Left lung (tissue), 10 donors: ENCODE data around the gene ENTPD1. TPM values are rescaled to one million over a fixed set of nuclear protein-coding genes. Genes with fewer than 3 reads are reported as not detected.
A peak's percentile ranks its signal among the peaks of the same experiment; 100 is the strongest.

Source experiments
- ATAC-seq: fragments of 200-7000 bp; cut with Tn5 transposase; one replicate; pipeline ENCODE4 v1.9.1; 2020; ENCODE audit warnings: moderate library complexity
- DNase-seq, 4 donors: peaks; one replicate each; pipeline ENCODE4 v3.0.0-alpha.2; 2013 to 2020
- H3K27ac ChIP-seq, 2 donors: fragments of 200-600 bp; sonication (generic) in 1 of 2; one replicate each; pipeline versions ENCODE4 v1.5.0 to v1.8.0; 2020 to 2021
- H3K27me3 ChIP-seq, 2 donors: fragments of 200-600 bp; sonication (generic) in 1 of 2; one replicate each; pipeline versions ENCODE4 v1.5.0 to v1.8.0; 2020 to 2021
- H3K36me3 ChIP-seq, 2 donors: fragments of 200-600 bp; sonication (generic) in 1 of 2; one replicate each; pipeline versions ENCODE4 v1.5.0 to v1.8.0; 2020 to 2021
- H3K4me1 ChIP-seq, 2 donors: fragments of 200-600 bp; one replicate each; pipeline ENCODE4 v1.8.0; 2021
- H3K4me3 ChIP-seq, 2 donors: fragments of 200-600 bp; sonication (generic) in 1 of 2; one replicate each; pipeline versions ENCODE4 v1.5.0 to v1.8.0; 2020 to 2021; ENCODE audit warnings: mild to moderate bottlenecking in 1 of 2
- H3K9me3 ChIP-seq, 2 donors: fragments of 200-600 bp; sonication (generic) in 1 of 2; one replicate each; pipeline versions ENCODE4 v1.5.0 to v1.8.0; 2020 to 2021
- CTCF ChIP-seq, 2 donors: fragments of 200-600 bp; sonication (generic) in 1 of 2; IDR thresholded peaks; one replicate each; pipeline versions ENCODE4 v1.5.0 to v1.8.0; 2021; ENCODE audit warnings: antibody characterized with exemption in 2 of 2
- intact Hi-C, 2 donors: fragments of 100-400 bp; cut with DNase I; formaldehyde crosslinking; loops; one replicate each; pipeline versions ENCODE4 v1.11.2 to v1.14.2; 2022
- polyA plus RNA-seq, 6 donors: library from polyadenylated mRNA; unstranded; fragments of 120-200 nt; gene quantifications; one replicate each; pipeline ENCODE4 v1.2.1, GENCODE V29; 2013; ENCODE audit not compliant: insufficient read length in 6 of 6
- total RNA-seq, 2 donors: library from RNA; stranded (reverse); fragmentation: NEBNext Ultra II Directional; extraction: Animal tissue kit (Norgen Biotek cat#: 25700); gene quantifications; one replicate each; pipeline ENCODE4 v1.2.1, GENCODE V29; 2021
- donor health status: DM: no; HTN: yes; CAD: no.
- donor health status: DM: no; HTN: no; CAD: no.

ENTPD1 gene
- total and polyA plus RNA-seq, 8 donors, result 20.2 to 37.6 (median 24.5) TPM

DNA sequence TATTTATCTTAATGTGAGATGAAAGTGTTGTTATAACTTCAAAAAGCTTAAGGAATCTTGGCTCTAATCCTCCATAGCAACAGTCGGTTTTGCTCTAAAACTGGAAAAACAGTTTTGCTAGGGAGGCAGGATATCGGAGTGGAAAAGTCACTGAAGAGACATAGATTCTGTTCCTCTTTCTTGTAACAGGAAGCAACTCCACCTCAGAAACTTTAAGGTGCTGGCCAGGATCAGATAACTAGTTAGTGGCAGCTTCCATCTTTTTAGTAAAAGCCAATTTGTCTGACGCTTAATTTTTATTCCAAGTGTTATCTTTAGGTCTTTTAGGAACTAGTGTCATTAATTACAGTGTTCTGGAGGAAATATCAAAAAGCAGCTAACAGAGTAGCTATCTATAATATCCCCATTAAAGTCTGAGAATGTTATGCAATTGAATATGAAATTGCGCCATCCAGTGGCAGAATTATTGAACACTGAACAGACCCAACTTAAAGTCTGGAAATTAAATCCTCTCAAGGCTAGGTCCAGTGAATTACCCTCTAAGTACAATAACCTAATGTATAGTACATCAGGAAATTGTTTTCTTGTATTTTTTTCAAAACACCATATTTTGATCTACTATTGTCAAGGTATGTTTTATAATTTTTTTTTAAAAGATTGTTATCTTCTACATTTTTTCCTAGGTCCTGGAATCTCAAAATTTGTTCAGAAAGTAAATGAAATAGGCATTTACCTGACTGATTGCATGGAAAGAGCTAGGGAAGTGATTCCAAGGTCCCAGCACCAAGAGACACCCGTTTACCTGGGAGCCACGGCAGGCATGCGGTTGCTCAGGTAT, 85.9 kb downstream of the ENTPD1 start:
- Histone ChIP-seq H3K4me1 (peaks cover 7 to 24% of the 10 kb centered on the region in 2 donors), H3K4me3 (no peak overlapping the region), H3K27ac (peak overlapping the region; percentile 56 to 69), H3K9me3 (no peaks in the 10 kb centered on the region), H3K27me3 (no peaks in the 10 kb centered on the region), H3K36me3 (peaks cover 0 to 31% of the 10 kb centered on the region in 2 donors)
- intact Hi-C loops, result loop anchor here in 1 of 2 donors (10.0 kb wide), 1 partner anchor 147 kb away; the partner anchor contains the start of gene TCTN3
- ATAC-seq (peak; percentile 87), DNase-seq (peak in 2 of 4 donors; percentile 63 to 73)
- peak; percentile 64 to 71 for TF ChIP-seq CTCF (IDR thresholded peaks at IDR 0.05)

GRCh38 chr10:95845411-95845810, 89.4 kb downstream of the ENTPD1 start:
- ATAC-seq (no peak), DNase-seq (no peak)
- Histone ChIP-seq H3K27ac (no peak overlapping the region), H3K9me3 (no peaks in the 10 kb centered on the region), H3K27me3 (no peaks in the 10 kb centered on the region), H3K36me3 (peaks cover 0 to 62% of the 10 kb centered on the region in 2 donors), H3K4me3 (no peak overlapping the region), H3K4me1 (peaks cover 7 to 12% of the 10 kb centered on the region in 2 donors)
- intact Hi-C loops, result loop anchor here in 1 of 2 donors (10.0 kb wide), 1 partner anchor 151 kb away; the partner anchor contains the start of gene TCTN3
- no peak for TF ChIP-seq CTCF (IDR thresholded peaks at IDR 0.05)

- H3K27me3 ChIP-seq, result no peaks in the 10 kb centered on the region
- H3K9me3 ChIP-seq, result no peaks in the 10 kb centered on the region
- intact Hi-C loops, result loop anchor here in 1 of 2 donors (10.0 kb wide), 1 partner anchor 152 kb away; the partner anchor contains the start of gene TCTN3
- TF ChIP-seq CTCF (IDR thresholded peaks at IDR 0.05), result no peak
- DNase-seq, result no peak
- peaks cover 2 to 4% of the 10 kb centered on the region in 2 donors for H3K4me1 ChIP-seq
- H3K4me3 ChIP-seq, result no peak overlapping the region
- H3K27ac ChIP-seq, result no peak overlapping the region
- ATAC-seq, result no peak
- peaks cover 0 to 65% of the 10 kb centered on the region in 2 donors for H3K36me3 ChIP-seq
Observed at GRCh38 chr10:95847007-95847406, 91.0 kb downstream of the ENTPD1 start.

GRCh38 chr10:95848841-95849240, 92.9 kb downstream of the ENTPD1 start:
- DNase-seq (no peak), ATAC-seq (no peak)
- Histone ChIP-seq H3K4me1 (no peaks in the 10 kb centered on the region), H3K27me3 (no peaks in the 10 kb centered on the region), H3K9me3 (no peaks in the 10 kb centered on the region), H3K36me3 (peaks cover 0 to 55% of the 10 kb centered on the region in 2 donors), H3K27ac (no peak overlapping the region), H3K4me3 (no peak overlapping the region)
- TF ChIP-seq CTCF (IDR thresholded peaks at IDR 0.05), result no peak
- intact Hi-C loops, result loop anchor here in 1 of 2 donors (10.0 kb wide), 1 partner anchor 154 kb away; the partner anchor contains the start of gene TCTN3

- no peaks in the 10 kb centered on the region for H3K4me1 ChIP-seq
- no peak overlapping the region for H3K27ac ChIP-seq
- intact Hi-C loops, result no loop called here
- H3K9me3 ChIP-seq, result no peaks in the 10 kb centered on the region
- no peak for TF ChIP-seq CTCF (IDR thresholded peaks at IDR 0.05)
- H3K4me3 ChIP-seq, result no peak overlapping the region
- DNase-seq (no peak), ATAC-seq (no peak)
- no peaks in the 10 kb centered on the region for H3K27me3 ChIP-seq
- H3K36me3 ChIP-seq, result peaks cover 0 to 41% of the 10 kb centered on the region in 2 donors
Observed at GRCh38 chr10:95850791-95851190, 94.8 kb downstream of the ENTPD1 start.
